ENCODE data around the gene SLC34A3.

SLC34A3 gene

GRCh38 chr9:137193771-137194170 is 36.9 kb upstream of the SLC34A3 start:
- no peak for DNase-seq
- H2AFZ ChIP-seq (ENCODE audit: insufficient read depth, low read length, poor library complexity), result no peak overlapping the region
- H4K91ac ChIP-seq (ENCODE audit: low read depth, low read length), result no peak overlapping the region
- no peak overlapping the region for H3K4me3 ChIP-seq (ENCODE audit: low read depth, low read length)
- H3K4ac ChIP-seq (ENCODE audit: low read depth, low read length), result no peak overlapping the region
- H3K14ac ChIP-seq (ENCODE audit: low read length), result no peak overlapping the region
- H4K12ac ChIP-seq (ENCODE audit: low read depth, low read length), result no peak overlapping the region
- H3K9ac ChIP-seq (ENCODE audit: low read length), result no peak overlapping the region
- H3K9me3 ChIP-seq (ENCODE audit: insufficient read depth, low read depth, low read length), result no peaks in the 10 kb centered on the region
- WGBS (ENCODE audit: extremely low coverage, insufficient coverage, insufficient read length), result no CpG with 5 or more reads among the region's 14 CpGs
- no peak overlapping the region for H2BK12ac ChIP-seq (ENCODE audit: low read length)
- H2AK5ac ChIP-seq (ENCODE audit: low read length), result no peak overlapping the region
- no peak overlapping the region for H2BK5ac ChIP-seq (ENCODE audit: low read depth, low read length, poor library complexity)
- H2BK120ac ChIP-seq (ENCODE audit: insufficient read depth, low read length, poor library complexity), result no peak overlapping the region
- H3K79me1 ChIP-seq (ENCODE audit: low read length), result no peaks in the 10 kb centered on the region
- peaks cover 15 to 23% of the 10 kb centered on the region in 2 experiments for H3K4me1 ChIP-seq (ENCODE audit: control insufficient read depth in 1 of 2, insufficient read depth in 2 of 2, low read length in 2 of 2)
- peaks cover 27 to 31% of the 10 kb centered on the region in 2 experiments for H3K36me3 ChIP-seq (ENCODE audit: control insufficient read depth in 1 of 2, insufficient read depth in 2 of 2, low read length in 2 of 2)
- no peak overlapping the region for H3K23ac ChIP-seq (ENCODE audit: low read length)
- no peak overlapping the region for H3K27ac ChIP-seq (ENCODE audit: low read depth, low read length)
- no peak overlapping the region for H3K4me2 ChIP-seq (ENCODE audit: low read length)
- peaks cover 2% of the 10 kb centered on the region for H3K79me2 ChIP-seq (ENCODE audit: control insufficient read depth, insufficient read depth, low read length, poor library complexity)
- H3K27me3 ChIP-seq (ENCODE audit: insufficient read depth, low read length), result no peaks in the 10 kb centered on the region
- H4K8ac ChIP-seq (ENCODE audit: low read depth, low read length), result no peak overlapping the region
- no peak overlapping the region for H3K18ac ChIP-seq (ENCODE audit: low read length)

GRCh38 chr9:137194388-137194787 is 36.3 kb upstream of the SLC34A3 start:
- H4K12ac ChIP-seq (ENCODE audit: low read depth, low read length), result no peak overlapping the region
- WGBS (ENCODE audit: extremely low coverage, insufficient coverage, insufficient read length), result no CpG with 5 or more reads among the region's 16 CpGs
- H3K27me3 ChIP-seq (ENCODE audit: insufficient read depth, low read length), result no peaks in the 10 kb centered on the region
- DNase-seq, result no peak
- H3K23ac ChIP-seq (ENCODE audit: low read length), result no peak overlapping the region
- H3K27ac ChIP-seq (ENCODE audit: low read depth, low read length), result no peak overlapping the region
- H3K4ac ChIP-seq (ENCODE audit: low read depth, low read length), result no peak overlapping the region
- no peak overlapping the region for H2AK5ac ChIP-seq (ENCODE audit: low read length)
- H3K4me3 ChIP-seq (ENCODE audit: low read depth, low read length), result no peak overlapping the region
- no peak overlapping the region for H2BK5ac ChIP-seq (ENCODE audit: low read depth, low read length, poor library complexity)
- H3K4me1 ChIP-seq (ENCODE audit: control insufficient read depth in 1 of 2, insufficient read depth in 2 of 2, low read length in 2 of 2), result peaks cover 14 to 27% of the 10 kb centered on the region in 2 experiments
- H3K9me3 ChIP-seq (ENCODE audit: insufficient read depth, low read depth, low read length), result no peaks in the 10 kb centered on the region
- no peak overlapping the region for H4K91ac ChIP-seq (ENCODE audit: low read depth, low read length)
- H3K18ac ChIP-seq (ENCODE audit: low read length), result no peak overlapping the region
- no peak overlapping the region for H2BK12ac ChIP-seq (ENCODE audit: low read length)
- peaks cover 27 to 31% of the 10 kb centered on the region in 2 experiments for H3K36me3 ChIP-seq (ENCODE audit: control insufficient read depth in 1 of 2, insufficient read depth in 2 of 2, low read length in 2 of 2)
- peaks cover 2% of the 10 kb centered on the region for H3K79me2 ChIP-seq (ENCODE audit: control insufficient read depth, insufficient read depth, low read length, poor library complexity)
- no peak overlapping the region for H4K8ac ChIP-seq (ENCODE audit: low read depth, low read length)
- no peak overlapping the region for H2BK120ac ChIP-seq (ENCODE audit: insufficient read depth, low read length, poor library complexity)
- no peak overlapping the region for H3K14ac ChIP-seq (ENCODE audit: low read length)
- H3K79me1 ChIP-seq (ENCODE audit: low read length), result no peaks in the 10 kb centered on the region
- H3K9ac ChIP-seq (ENCODE audit: low read length), result no peak overlapping the region
- no peak overlapping the region for H3K4me2 ChIP-seq (ENCODE audit: low read length)
- H2AFZ ChIP-seq (ENCODE audit: insufficient read depth, low read length, poor library complexity), result no peak overlapping the region

- Histone ChIP-seq H4K8ac (ENCODE audit: low read depth, low read length) (no peak overlapping the region), H3K9me3 (ENCODE audit: insufficient read depth, low read depth, low read length) (no peaks in the 10 kb centered on the region), H2BK120ac (ENCODE audit: insufficient read depth, low read length, poor library complexity) (no peak overlapping the region), H4K12ac (ENCODE audit: low read depth, low read length) (no peak overlapping the region), H2BK5ac (ENCODE audit: low read depth, low read length, poor library complexity) (no peak overlapping the region), H2BK12ac (ENCODE audit: low read length) (no peak overlapping the region), H3K4ac (ENCODE audit: low read depth, low read length) (no peak overlapping the region), H3K14ac (ENCODE audit: low read length) (no peak overlapping the region), H2AFZ (ENCODE audit: insufficient read depth, low read length, poor library complexity) (no peak overlapping the region), H3K36me3 (ENCODE audit: control insufficient read depth in 1 of 2, insufficient read depth in 2 of 2, low read length in 2 of 2) (peaks cover 24 to 28% of the 10 kb centered on the region in 2 experiments), H4K91ac (ENCODE audit: low read depth, low read length) (no peak overlapping the region), H3K23ac (ENCODE audit: low read length) (no peak overlapping the region), H3K4me2 (ENCODE audit: low read length) (no peak overlapping the region), H3K27ac (ENCODE audit: low read depth, low read length) (no peak overlapping the region), H3K79me2 (ENCODE audit: control insufficient read depth, insufficient read depth, low read length, poor library complexity) (no peaks in the 10 kb centered on the region), H2AK5ac (ENCODE audit: low read length) (no peak overlapping the region), H3K4me3 (ENCODE audit: low read depth, low read length) (no peak overlapping the region), H3K18ac (ENCODE audit: low read length) (no peak overlapping the region), H3K27me3 (ENCODE audit: insufficient read depth, low read length) (no peaks in the 10 kb centered on the region), H3K9ac (ENCODE audit: low read length) (no peak overlapping the region), H3K79me1 (ENCODE audit: low read length) (no peaks in the 10 kb centered on the region), H3K4me1 (ENCODE audit: control insufficient read depth in 1 of 2, insufficient read depth in 2 of 2, low read length in 2 of 2) (peaks cover 9 to 25% of the 10 kb centered on the region in 2 experiments)
- WGBS (ENCODE audit: extremely low coverage, insufficient coverage, insufficient read length), result no CpG with 5 or more reads among the region's 10 CpGs
- no peak for DNase-seq
Measured at GRCh38 chr9:137194909-137195308, 35.8 kb upstream of the SLC34A3 start.

- Histone ChIP-seq H2BK5ac (ENCODE audit: low read depth, low read length, poor library complexity) (no peak overlapping the region), H3K4ac (ENCODE audit: low read depth, low read length) (no peak overlapping the region), H3K36me3 (ENCODE audit: control insufficient read depth in 1 of 2, insufficient read depth in 2 of 2, low read length in 2 of 2) (peaks cover 16 to 21% of the 10 kb centered on the region in 2 experiments), H3K9ac (ENCODE audit: low read length) (no peak overlapping the region), H3K79me1 (ENCODE audit: low read length) (no peaks in the 10 kb centered on the region), H2AFZ (ENCODE audit: insufficient read depth, low read length, poor library complexity) (no peak overlapping the region), H3K18ac (ENCODE audit: low read length) (no peak overlapping the region), H3K4me1 (ENCODE audit: control insufficient read depth in 1 of 2, insufficient read depth in 2 of 2, low read length in 2 of 2) (peaks cover 9 to 23% of the 10 kb centered on the region in 2 experiments), H2BK120ac (ENCODE audit: insufficient read depth, low read length, poor library complexity) (no peak overlapping the region), H3K79me2 (ENCODE audit: control insufficient read depth, insufficient read depth, low read length, poor library complexity) (no peaks in the 10 kb centered on the region), H3K9me3 (ENCODE audit: insufficient read depth, low read depth, low read length) (no peaks in the 10 kb centered on the region), H3K23ac (ENCODE audit: low read length) (no peak overlapping the region), H2BK12ac (ENCODE audit: low read length) (no peak overlapping the region), H3K27ac (ENCODE audit: low read depth, low read length) (no peak overlapping the region), H3K14ac (ENCODE audit: low read length) (no peak overlapping the region), H3K27me3 (ENCODE audit: insufficient read depth, low read length) (no peaks in the 10 kb centered on the region), H4K8ac (ENCODE audit: low read depth, low read length) (no peak overlapping the region), H3K4me3 (ENCODE audit: low read depth, low read length) (no peak overlapping the region), H4K12ac (ENCODE audit: low read depth, low read length) (no peak overlapping the region), H4K91ac (ENCODE audit: low read depth, low read length) (no peak overlapping the region), H2AK5ac (ENCODE audit: low read length) (no peak overlapping the region), H3K4me2 (ENCODE audit: low read length) (no peak overlapping the region)
- no CpG with 5 or more reads among the region's 21 CpGs for WGBS (ENCODE audit: extremely low coverage, insufficient coverage, insufficient read length)
- peak in 1 of 2 donors; percentile 10 for DNase-seq
Measured at GRCh38 chr9:137195525-137196220, 35.0 kb upstream of the SLC34A3 start.

Data from trophoblast cell (in vitro differentiated cells and primary cell).